Measurements from ENCODE around the gene FGD3.

FGD3 gene

DNA sequence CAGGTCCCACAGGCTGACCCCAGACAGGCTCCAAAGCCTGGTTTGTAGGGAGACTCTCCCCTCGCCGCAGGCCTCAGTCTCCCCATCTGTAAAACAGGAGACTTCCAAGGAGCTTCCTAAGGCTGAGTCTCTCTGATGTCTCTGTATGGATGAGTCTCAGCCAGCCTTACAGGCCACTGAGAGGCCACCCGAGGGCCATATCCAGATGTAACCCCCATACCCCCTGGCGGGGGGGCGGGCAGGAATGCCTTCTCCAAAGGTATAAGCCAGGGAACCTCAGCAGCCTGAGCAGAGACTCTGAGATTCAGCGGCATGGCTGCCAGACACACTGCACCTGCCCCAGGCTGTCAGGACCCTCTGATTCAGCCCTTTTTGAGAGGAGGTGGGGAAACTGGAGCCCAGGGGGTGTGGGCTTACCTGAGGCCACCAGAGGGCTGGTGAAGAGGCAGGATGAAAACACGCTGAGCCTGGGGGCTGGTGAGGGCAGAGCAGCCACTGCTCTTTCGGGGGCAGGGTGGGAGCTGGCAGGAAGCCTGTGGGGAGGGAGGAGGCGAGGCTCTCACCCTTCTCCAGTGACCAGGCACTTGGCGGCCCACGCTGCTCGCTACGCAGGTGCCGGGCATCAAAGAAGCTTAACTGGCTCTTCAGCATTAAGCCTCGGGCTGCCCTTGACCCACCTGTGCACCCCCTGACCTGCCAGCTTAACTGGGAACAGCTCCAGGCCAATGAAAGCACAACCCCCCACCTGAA is 105.6 kb downstream of the FGD3 start:
- no peak overlapping the region for H3K4me3 ChIP-seq (ENCODE audit: low read depth, low read length)

DNA sequence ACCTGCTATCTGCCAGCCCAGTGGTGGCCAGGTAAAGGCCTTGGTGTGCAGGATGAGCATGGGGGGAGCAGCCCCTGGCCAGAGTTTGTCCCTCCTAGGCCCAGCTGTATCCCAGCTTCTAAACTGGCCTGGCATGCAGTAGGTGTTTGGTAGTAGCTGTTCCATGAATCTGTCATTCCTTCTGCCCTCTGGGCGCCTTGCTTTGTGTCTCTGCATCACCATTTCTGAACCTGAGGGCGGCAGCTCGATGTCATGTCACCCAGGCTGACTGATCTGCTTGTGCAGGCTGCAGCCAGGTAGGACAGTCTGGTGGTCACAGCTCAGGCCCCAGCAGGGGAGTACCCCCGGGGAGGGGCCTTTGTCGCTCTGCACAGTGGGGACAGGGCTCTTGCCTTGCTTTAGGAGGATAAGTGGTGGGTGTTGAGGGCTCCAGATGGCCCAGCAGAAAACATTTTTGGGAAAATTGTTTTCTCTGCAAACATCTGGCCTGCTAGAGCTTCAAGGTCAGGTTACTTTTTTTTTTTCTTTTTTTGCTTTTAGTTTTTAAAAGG is 106.5 kb downstream of the FGD3 start:
- H3K4me3 ChIP-seq (ENCODE audit: low read depth, low read length), result no peak overlapping the region

DNA sequence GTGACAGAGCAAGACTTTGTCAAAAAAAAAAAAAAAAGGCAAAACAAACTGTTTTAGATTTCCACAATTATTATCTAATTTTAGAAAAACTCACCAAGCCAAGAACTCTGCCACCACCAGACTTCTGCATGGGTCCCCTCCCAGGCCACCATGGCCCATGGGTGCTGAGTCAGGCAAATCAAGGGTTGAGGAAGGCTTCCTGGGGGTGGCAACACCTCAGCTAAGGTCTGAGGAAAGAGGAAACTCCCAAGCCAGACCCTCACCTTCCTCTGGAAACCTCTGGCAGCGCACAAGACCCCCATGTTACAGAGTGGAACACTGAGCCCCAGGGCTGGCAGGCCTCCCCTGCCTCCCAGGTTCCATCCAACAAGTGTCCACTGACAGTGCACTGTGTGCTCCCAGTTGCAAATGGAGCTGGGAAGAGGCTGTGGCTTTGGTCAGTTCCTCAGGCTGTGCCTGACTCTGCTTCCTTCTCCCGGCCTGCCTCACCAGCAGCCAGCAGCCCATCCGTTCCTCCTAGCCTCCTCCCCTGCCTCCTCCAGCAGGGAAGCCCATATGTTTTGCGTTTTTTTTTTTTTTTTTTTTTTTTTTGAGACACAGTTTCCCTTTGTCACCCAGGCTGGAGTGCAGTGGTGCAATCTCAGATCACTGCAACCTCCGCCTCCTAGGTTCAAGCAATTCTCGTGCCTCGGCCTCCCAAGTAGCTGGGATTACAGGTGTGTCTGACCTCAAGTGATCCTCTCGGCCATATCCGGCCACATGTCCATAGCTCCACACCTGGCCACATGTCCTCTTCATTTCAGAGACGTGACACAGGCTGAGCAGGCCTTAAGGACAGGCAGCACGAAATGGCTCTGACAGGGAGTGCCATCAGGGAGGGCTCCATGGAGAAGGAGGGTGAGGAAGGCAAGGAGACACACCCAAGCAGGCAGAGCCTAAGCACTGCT is 107.7 kb downstream of the FGD3 start:
- no peak overlapping the region for H3K4me3 ChIP-seq (ENCODE audit: low read depth, low read length)

DNA sequence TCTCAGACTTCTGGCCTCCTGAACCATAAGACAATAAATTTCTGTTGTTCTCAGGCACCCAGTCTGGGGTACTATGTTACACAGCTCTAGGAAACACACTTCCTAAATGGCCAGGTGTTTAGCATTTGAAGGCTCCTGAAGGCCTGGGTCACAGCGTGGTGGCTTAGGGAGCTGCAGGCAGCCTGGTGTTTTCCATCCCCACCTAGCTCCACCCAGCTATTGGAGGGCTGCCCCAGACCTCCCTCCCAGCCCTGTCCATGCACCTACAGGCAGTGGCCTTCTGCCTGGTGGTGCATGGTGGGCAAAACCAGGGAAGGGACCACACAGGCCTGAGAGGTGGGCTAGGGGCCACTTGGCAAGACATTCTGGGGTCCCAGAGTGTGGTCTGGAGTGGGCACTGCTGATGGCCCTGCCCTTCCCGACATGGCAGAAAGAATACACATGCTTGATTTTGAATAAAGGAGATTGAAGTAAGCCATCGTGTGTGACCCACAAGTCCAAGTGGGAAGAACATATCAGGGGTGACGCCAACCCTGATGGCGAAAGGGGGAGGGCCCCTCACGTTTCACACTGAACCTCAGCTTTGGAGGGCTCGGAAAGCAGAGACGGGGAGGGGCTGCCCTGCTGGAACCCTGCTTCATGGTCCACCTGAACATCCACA is 109.8 kb downstream of the FGD3 start:
- H3K4me3 ChIP-seq (ENCODE audit: low read depth, low read length), result no peak overlapping the region

DNA sequence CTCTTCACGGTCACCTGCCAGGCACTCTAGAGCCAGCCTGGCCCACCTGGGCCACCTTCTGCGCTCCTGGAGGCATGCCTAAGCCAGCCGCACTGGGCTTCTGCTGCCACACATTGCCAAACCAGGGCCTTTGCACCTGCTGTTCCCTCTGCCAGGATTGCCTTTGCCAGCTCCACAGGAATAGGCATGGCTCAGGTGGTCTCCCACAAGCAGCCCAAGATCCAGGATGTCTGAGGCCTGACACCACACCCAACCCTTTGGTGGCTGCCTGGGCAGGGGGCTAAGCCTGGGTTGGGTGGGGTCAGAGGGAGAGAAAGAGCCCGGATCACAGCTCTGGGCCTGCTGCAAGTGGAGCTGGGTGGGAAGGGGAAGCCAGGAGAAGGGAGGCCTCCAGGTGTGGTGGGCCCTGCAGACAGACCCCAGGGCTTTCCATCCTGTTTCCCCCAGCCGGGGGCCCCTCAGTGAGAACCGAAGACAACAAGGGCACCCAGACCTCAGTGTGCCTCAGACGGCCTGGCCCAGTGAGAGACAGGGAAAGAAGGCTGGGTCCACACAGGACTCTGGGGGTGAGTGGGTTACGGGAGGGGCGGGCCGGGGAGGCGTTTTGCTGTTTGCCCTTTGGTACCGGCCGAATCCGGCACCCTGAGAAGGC is 110.5 kb downstream of the FGD3 start:
- H3K4me3 ChIP-seq (ENCODE audit: low read depth, low read length), result no peak overlapping the region

DNA sequence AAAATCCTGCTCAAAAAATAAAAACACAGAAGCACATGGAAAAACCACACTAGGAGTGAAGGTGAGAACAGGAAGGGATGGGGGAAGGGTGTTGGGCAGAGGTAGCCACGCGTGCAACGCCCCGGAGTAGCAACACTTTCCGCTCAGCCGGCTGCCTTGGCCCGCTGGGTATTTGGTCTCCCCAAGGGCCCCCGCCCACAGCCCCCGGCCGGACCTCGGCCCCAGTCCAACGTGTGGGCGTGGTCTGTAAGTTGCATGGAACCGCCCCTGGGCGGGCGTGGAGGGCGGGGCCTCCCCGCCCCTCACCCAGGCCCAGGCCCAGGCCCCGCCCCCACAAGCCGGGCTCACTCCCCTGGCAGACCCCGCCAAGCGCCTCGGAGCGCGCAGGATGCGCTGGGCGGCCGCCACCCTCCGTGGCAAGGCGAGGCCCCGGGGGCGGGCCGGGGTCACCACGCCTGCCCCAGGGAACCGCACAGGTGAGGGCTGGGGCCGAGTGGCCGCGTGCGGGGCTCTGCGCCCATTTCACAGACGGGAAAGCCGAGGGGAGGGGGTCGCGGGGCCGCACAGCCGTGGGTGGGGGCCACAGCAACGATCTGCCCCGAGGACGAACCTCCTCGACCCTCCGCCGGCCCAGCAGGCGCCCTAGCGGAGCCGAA is 111.2 kb downstream of the FGD3 start, which contains the start of gene SUSD3:
TSS of gene SUSD3 (plus strand) at position 347 of the 656 bp plus-strand sequence. CDS start at position 389, 42 bp downstream.
- peak within 1 kb of the TSS; percentile 37 for H3K4me3 ChIP-seq (ENCODE audit: low read depth, low read length)

DNA sequence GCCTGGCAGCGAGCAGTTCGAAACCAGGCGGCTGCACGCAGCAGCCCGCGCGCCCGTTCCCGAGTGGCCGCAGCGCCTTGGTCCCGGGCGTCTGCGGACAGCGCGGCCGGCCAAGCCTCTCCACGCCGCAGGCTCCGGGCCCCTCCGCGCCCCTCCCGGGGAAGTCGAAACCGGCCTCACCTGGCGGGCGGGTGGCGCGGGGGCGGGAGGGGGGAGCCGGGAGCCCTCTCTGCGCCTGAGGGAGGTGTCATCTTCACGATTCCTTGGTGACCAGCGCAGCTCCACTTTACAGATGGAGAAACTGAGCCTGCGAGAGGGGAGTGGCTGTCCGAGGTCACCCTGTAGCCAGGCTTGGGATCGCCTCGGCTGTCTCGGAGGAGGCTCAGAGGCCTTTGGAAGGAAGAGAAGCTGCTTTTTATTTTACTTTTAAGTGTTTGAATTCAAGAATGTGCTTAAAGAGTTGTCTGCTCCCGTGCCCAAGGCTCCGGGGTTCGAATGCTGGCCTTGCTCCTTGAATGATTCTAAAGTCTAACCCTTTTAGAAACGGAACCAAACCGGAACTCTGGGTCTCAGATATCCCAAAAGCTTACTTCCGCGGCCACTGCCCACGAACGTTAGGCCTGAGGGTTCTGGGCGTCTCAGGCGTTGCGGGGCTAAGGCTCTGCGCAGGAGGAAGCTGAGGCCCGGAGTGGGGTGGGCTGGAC is 111.8 kb downstream of the FGD3 start:
- H3K4me3 ChIP-seq (ENCODE audit: low read depth, low read length), result peak overlapping the region; percentile 37

DNA sequence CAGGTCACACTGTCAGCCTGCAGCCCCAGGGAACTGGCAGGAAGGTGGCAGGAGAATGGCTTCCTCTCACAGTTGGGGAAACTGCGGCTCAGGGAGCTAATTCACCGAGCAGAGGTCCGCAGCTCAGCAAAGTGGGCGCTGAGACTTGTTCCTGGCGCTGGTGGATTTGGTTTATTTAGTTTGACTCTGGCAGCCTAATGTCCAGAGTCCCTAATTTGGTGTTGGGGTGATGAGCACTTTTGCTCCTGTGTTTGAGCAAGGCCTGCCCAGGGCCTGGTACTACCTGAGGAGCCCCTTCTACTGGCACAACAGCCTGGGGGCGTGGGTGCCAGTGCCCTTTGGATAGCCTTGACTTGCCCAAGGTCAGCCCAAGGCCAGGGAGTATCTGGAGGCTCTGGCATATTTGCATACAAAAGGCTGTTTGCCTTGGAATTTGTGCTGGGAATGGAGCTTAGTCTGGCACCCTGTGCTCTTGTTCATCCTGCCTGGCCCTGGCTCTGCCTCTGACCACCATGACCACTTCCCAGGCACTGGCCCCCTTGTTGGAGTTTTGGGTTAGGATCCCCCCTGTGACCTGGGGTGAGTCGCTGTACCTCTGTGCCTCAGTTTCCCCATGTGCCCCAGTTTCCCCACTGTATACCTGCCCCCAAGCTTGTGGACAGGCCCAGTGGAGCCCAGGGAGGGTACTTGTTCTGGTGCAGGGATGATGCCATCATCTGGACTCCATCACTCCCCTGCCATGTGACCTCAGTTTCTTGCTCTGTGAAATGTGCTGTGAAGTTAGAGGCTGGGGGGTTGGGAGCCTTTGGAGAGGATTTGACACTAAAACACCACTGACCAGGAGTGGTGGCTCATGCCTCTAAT is 112.6 kb downstream of the FGD3 start:
- H3K4me3 ChIP-seq (ENCODE audit: low read depth, low read length), result no peak overlapping the region

DNA sequence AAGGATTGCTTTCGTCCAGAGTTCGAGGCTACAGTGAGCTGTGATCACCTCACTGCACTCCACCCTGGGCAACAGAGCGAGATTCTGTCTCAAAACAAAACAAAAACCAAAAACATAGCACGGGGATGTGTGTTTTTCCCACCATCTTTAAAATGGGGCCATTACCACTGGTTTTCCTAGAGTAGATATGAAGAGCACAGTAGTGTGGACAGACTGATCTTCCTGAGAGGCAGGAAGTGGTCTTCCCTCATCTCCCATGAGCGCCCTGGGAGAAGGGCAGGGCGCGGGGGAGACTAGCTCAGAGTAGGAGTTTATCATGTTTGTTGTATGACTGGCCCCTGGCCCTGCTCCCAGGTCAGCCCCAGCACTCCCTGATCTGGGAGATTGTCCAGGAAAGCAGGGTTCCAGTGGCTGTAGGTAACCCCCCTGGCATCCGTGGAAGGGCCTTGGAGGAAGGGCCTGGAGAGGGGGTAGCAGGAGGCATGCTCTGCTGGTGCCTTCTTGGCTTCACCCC is 113.5 kb downstream of the FGD3 start:
- H3K4me3 ChIP-seq (ENCODE audit: low read depth, low read length), result no peak overlapping the region

DNA sequence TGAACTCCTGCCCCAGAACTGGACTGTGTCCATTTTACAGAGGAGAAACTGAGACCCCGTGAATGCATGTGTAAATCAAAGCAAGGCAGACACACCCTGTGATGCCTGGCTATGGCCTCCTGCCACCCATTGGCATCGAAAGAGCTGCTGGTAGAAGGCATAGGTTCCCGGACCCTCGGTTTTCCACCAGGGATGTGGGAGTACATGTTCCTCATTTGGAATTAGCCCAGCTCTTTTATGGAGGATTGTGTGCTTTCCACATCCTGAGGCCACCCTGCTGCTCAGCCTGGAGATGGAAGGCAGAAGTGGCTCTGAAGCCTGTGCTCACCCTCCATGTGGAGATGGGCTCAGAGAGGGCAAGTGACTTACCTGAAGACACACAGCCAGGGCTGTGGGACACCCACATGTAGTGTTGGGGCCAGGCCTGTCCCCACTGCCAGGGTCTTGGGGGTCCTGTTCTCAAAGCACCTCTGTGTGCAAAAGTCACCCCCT is 114.0 kb downstream of the FGD3 start:
- H3K4me3 ChIP-seq (ENCODE audit: low read depth, low read length), result no peak overlapping the region

DNA sequence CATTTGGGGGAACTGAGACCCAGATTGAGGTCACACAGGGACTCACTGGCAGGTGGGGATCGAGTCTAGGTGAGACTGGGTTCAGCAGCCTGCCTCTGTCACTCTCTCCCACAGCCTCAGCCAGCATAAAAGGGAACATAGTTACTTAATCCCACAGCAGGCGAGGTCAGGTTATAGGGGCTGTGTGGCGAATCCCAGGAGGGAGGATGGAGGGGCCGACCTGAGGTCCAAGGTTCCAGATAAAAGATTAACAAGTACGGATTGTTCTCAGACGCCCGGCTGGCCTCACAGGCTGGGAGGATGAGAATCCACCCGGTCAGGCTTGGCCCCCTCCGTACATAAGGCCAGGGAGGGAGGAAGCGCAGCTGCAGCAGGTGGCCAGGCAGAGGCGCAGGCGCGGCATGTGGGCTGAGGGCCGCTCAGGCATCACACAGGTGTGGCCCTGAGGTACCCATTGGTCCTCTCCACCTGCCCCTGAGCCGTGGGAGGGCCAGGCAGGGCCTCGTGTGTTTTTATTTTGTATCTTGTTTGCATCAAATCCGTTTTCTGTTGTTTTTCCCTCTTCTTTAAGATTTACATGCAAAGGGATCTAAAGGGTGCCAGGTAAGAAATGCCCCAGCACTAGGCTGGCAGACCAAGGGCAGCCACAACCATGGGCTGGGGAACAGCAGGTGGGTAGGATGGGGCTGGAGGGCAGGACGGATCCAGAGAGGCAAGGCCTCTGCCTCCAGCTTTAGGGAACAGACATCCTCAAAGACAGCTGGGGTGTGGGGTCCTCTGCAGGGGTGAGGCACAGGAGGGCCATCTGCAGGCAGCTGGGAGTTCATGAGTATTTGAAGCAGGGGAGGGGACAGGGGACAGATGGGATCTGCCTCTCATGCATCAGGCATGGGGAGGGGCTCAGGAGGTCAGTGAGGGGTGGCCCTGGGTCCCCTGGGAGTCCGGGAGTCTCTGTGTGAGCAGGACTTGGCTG is 114.8 kb downstream of the FGD3 start:
- no peak overlapping the region for H3K4me3 ChIP-seq (ENCODE audit: low read depth, low read length)

DNA sequence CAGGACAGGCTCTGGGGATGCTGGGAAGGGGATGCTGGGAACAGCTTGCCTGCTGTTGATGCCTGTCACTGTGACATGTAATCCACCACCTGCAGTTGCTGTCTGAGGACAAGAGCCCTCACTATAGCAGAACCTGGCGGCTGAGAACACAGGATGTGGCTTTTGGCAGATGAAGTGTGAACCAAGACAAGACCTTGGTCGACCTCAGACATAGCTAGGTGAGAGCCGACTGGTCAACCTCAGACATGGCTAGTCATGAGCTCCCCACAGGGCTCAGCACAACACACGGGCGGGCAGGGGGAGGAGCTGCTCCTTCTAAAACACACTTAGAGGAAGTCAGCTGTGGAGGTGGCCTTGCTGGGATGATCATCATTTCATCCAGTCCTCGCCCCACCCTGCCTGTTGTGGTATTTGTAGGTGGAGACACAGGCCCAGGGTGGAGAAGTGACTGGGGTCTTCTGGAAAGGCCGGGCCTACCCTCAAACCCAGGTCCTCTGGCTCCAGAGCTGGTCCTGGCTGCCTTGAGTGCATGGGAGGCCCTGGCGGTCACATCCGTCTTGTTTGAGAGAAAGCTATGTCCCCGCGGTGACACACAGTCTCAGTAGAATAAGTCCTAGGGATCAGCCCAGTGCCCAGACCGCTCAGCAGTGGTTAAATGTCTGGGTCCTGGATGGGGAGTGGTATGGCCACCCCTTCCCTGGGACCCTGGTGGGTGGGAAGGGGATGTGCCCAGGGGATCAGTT is 117.2 kb downstream of the FGD3 start:
- no peak overlapping the region for H3K4me3 ChIP-seq (ENCODE audit: low read depth, low read length)

DNA sequence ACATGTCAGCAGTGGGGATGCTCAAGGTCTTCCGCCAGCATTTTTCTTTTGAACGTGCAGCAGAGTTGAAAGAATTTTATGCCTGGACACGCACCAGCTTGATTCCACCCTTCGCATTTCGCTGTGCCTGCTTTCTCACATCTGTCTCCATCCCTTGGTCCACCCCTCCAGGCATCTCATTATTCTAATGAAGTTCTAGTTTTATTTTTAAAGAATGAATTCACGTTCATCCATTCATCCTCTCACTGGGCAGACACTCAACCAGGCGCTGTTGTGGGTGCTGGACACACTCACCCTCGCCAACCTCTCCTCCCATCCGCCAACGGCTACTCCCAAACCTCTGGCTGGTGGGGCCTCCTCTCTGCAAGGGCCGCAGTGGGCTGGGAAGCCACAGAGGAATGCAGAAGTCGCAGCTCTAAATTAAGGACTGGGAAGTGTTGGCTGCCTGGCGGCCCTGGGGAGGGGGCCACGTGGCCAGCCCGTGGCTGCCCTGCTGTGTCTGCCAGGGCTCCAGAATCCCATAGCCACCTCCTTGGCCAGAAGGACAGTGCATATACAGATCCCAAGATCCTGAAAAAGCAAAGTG is 117.9 kb downstream of the FGD3 start:
- no peak overlapping the region for H3K4me3 ChIP-seq (ENCODE audit: low read depth, low read length)

DNA sequence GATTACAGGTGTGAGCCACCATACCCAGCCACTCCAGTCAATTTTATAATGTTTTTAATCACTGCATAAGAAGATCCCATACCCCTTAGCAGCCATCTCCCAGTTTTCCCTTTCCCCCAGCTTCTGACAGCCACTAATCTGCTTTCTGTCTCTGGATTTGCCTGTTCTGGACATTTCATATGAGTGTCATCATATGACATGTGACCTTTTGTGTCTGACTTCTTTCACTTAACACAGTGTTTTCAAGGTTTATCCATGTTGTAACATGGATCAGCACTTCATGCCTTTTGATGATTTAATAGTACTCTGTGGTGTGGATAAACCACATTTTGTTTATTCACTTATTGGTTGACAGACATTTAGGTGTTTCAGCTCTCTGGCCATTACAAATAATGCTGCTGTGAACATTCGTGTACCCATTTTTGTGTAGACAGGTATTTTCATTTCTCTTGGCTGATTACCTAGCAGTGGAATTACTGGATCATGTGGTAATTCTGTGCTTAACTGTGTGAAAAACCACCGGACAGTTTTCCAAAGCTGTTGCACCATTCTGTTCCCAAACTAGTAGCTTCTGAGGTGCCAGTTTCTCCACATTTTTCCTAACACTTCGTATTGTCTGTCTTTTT is 119.8 kb downstream of the FGD3 start:
- no peak overlapping the region for H3K4me3 ChIP-seq (ENCODE audit: low read depth, low read length)

DNA sequence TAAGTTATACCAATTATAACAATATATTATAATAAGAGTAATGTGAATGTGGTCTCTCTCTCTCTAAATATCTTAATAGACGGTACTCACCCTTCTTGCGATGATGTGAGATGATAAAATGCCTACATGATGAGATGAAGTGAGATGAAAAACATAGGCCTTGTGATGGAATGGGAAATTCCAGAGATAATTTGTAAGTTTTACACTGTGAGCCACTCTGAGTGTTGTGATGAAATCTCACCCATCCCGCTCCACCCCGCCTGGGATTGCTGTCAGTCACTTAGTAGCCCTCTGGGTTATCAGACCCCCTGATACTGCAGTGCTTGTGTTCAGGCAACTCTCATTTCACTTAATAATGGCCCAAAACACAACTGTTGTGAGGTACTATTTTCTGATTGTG is 121.6 kb downstream of the FGD3 start:
- no peak overlapping the region for H3K4me3 ChIP-seq (ENCODE audit: low read depth, low read length)

Data from iPS-11a (cell line).